Thymus (tissue), 14 donors: ENCODE data around the gene CAVIN4. TPM values are rescaled to one million over a fixed set of nuclear protein-coding genes. Genes with fewer than 3 reads are reported as not detected.

ENCODE experiments used
- DNase-seq, 9 donors: peaks; one replicate each; pipeline ENCODE4 v3.0.0-alpha.2; 2013; ENCODE audit warnings: low spot score in 9 of 9, low read depth in 6 of 9, missing footprints in 1 of 9
- H3K27ac ChIP-seq, 2 donors: one replicate each; pipeline ENCODE4 v1.5.1; 2013; ENCODE audit warnings: control low read depth in 1 of 2, low read depth in 1 of 2, low read length in 1 of 2, mild to moderate bottlenecking in 1 of 2, moderate library complexity in 1 of 2
- H3K27me3 ChIP-seq, 2 donors: one replicate each; pipeline ENCODE4 v1.5.1; 2013; ENCODE audit warnings: low read length in 1 of 2; ENCODE audit not compliant: control insufficient read depth in 2 of 2, insufficient read depth in 1 of 2
- H3K36me3 ChIP-seq, 2 donors: one replicate each; pipeline ENCODE4 v1.5.1; 2013; ENCODE audit warnings: low read length in 1 of 2, mild to moderate bottlenecking in 1 of 2, moderate library complexity in 1 of 2; ENCODE audit not compliant: control insufficient read depth in 2 of 2, insufficient read depth in 2 of 2
- H3K4me1 ChIP-seq, 2 donors: one replicate each; pipeline ENCODE4 v1.5.1; 2013; ENCODE audit warnings: low read length in 2 of 2; ENCODE audit not compliant: control insufficient read depth in 2 of 2, insufficient read depth in 2 of 2
- H3K4me3 ChIP-seq, 2 donors: one replicate each; pipeline ENCODE4 v1.5.1; 2013; ENCODE audit warnings: low read length in 2 of 2, control low read depth in 1 of 2, mild to moderate bottlenecking in 1 of 2
- H3K9me3 ChIP-seq, 2 donors: one replicate each; pipeline ENCODE4 v1.5.1; 2013; ENCODE audit warnings: low read length in 1 of 2, mild to moderate bottlenecking in 1 of 2; ENCODE audit not compliant: control insufficient read depth in 2 of 2, insufficient read depth in 1 of 2
- WGBS: extraction: QIAGEN DNeasy Blood & Tissue Kit; methylation state at CpG from one replicate; pipeline ENCODE4 v1.1.7; 2013; 5-methylcytosine and 5-hydroxymethylcytosine counted together
- long read RNA-seq, 10 donors: transcript quantifications; one replicate each; lab custom pipeline, GENCODE V29; 2026
- polyA plus RNA-seq: library from polyadenylated mRNA; stranded (reverse); fragments of 200-250 nt; gene quantifications from one replicate; pipeline ENCODE4 v1.2.3, GENCODE V29; 2013
- total RNA-seq: library from RNA; stranded (reverse); fragments of 120-200 nt; gene quantifications from one replicate; pipeline ENCODE4 v1.2.4, GENCODE V29; 2013
- donor health status: healthy.

CAVIN4 gene
- total RNA-seq (0.38 TPM), polyA plus RNA-seq (0.23 TPM)
- long read RNA-seq, donor 1, result 0 reads
- long read RNA-seq, donor 2, result 0 reads
- long read RNA-seq, donor 3, result 0 reads
- long read RNA-seq, donor 4, result 0 reads
- long read RNA-seq, donor 5, partial matches to known transcripts, result 0 of 1 reads
- long read RNA-seq, donor 5, other reads (novel, unspliced or antisense), result 0 of 1 reads
- long read RNA-seq, donor 6, partial matches to known transcripts, result 0 of 1 reads
- long read RNA-seq, donor 6, other reads (novel, unspliced or antisense), result 0 of 1 reads
- long read RNA-seq, donor 7, partial matches to known transcripts, result 0 of 1 reads
- long read RNA-seq, donor 7, other reads (novel, unspliced or antisense), result 0 of 1 reads
- long read RNA-seq, donor 8, partial matches to known transcripts, result 0 of 1 reads
- long read RNA-seq, donor 8, other reads (novel, unspliced or antisense), result 0 of 1 reads
- long read RNA-seq, donor 9, result 0 reads
- long read RNA-seq, donor 10, result 0 reads

GRCh38 chr9:100577776-100578448, at the start of gene CAVIN4:
Gene CAVIN4, plus strand, starts transcription at chr9:100578079. Its CDS starts 65 bp downstream, at chr9:100578144.
- Histone ChIP-seq H3K4me1 (no peaks in the 10 kb centered on the region), H3K4me3 (no peak within 1 kb of the TSS), H3K36me3 (no peaks in the 10 kb centered on the region), H3K27me3 (no peaks in the 10 kb centered on the region), H3K27ac (no peak within 1 kb of the TSS), H3K9me3 (no peaks in the 10 kb centered on the region)
- 97% methylated on average over 10 of the region's 10 CpGs for WGBS
- no peak for DNase-seq

- 93% methylated on average over 4 of the region's 4 CpGs for WGBS
- DNase-seq, result no peak
- H3K9me3 ChIP-seq, result no peaks in the 10 kb centered on the region
- no peaks in the 10 kb centered on the region for H3K4me1 ChIP-seq
- H3K27ac ChIP-seq, result no peak overlapping the region
- H3K4me3 ChIP-seq, result no peak overlapping the region
- H3K27me3 ChIP-seq, result no peaks in the 10 kb centered on the region
- H3K36me3 ChIP-seq, result no peaks in the 10 kb centered on the region
Observed at GRCh38 chr9:100534401-100534800, 43.5 kb upstream of the CAVIN4 start.

GRCh38 chr9:100540327-100540726, 37.6 kb upstream of the CAVIN4 start:
- H3K4me3 ChIP-seq, result no peak overlapping the region
- H3K4me1 ChIP-seq, result no peaks in the 10 kb centered on the region
- no peaks in the 10 kb centered on the region for H3K27me3 ChIP-seq
- DNase-seq, result no peak
- no peak overlapping the region for H3K27ac ChIP-seq
- peaks cover 0 to 6% of the 10 kb centered on the region in 2 donors for H3K9me3 ChIP-seq
- no peaks in the 10 kb centered on the region for H3K36me3 ChIP-seq
- WGBS, result 97% methylated on average over 12 of the region's 12 CpGs

- H3K4me1 ChIP-seq, result no peaks in the 10 kb centered on the region
- no peaks in the 10 kb centered on the region for H3K36me3 ChIP-seq
- H3K4me3 ChIP-seq, result no peak overlapping the region
- H3K27ac ChIP-seq, result no peak overlapping the region
- no peaks in the 10 kb centered on the region for H3K27me3 ChIP-seq
- WGBS, result 87% methylated on average over 5 of the region's 5 CpGs
- peaks cover 0 to 7% of the 10 kb centered on the region in 2 donors for H3K9me3 ChIP-seq
- DNase-seq, result no peak
Observed at GRCh38 chr9:100549048-100549447, 28.8 kb upstream of the CAVIN4 start.

GRCh38 chr9:100554935-100555401, 22.9 kb upstream of the CAVIN4 start:
- Histone ChIP-seq H3K4me3 (no peak overlapping the region), H3K36me3 (no peaks in the 10 kb centered on the region), H3K27me3 (no peaks in the 10 kb centered on the region), H3K27ac (no peak overlapping the region), H3K4me1 (no peaks in the 10 kb centered on the region), H3K9me3 (no peaks in the 10 kb centered on the region)
- 58% methylated on average over 2 of the region's 2 CpGs for WGBS
- DNase-seq, result peak in 2 of 9 donors; percentile 2 to 15

- WGBS, result 97% methylated on average over 1 of the region's 1 CpG
- DNase-seq, result no peak
Observed at GRCh38 chr9:100555471-100555870, 22.4 kb upstream of the CAVIN4 start.

GRCh38 chr9:100557053-100557452, 20.8 kb upstream of the CAVIN4 start:
- Histone ChIP-seq H3K36me3 (no peaks in the 10 kb centered on the region), H3K4me1 (no peaks in the 10 kb centered on the region), H3K9me3 (no peaks in the 10 kb centered on the region), H3K27me3 (no peaks in the 10 kb centered on the region), H3K4me3 (no peak overlapping the region), H3K27ac (no peak overlapping the region)
- 97% methylated on average over 3 of the region's 3 CpGs for WGBS
- DNase-seq, result no peak

More at GRCh38 chr9:100555471-100555870, 22.4 kb upstream of the CAVIN4 start:
- Histone ChIP-seq H3K4me3 (no peak overlapping the region), H3K27ac (no peak overlapping the region), H3K9me3 (no peaks in the 10 kb centered on the region), H3K4me1 (no peaks in the 10 kb centered on the region), H3K36me3 (no peaks in the 10 kb centered on the region), H3K27me3 (no peaks in the 10 kb centered on the region)

GRCh38 chr9:100561256-100561655, 16.6 kb upstream of the CAVIN4 start:
- Histone ChIP-seq H3K9me3 (no peaks in the 10 kb centered on the region), H3K4me1 (no peaks in the 10 kb centered on the region), H3K27me3 (no peaks in the 10 kb centered on the region), H3K36me3 (no peaks in the 10 kb centered on the region), H3K27ac (no peak overlapping the region), H3K4me3 (no peak overlapping the region)
- 70% methylated on average over 3 of the region's 3 CpGs for WGBS
- DNase-seq, result no peak

GRCh38 chr9:100567856-100568255, 10.0 kb upstream of the CAVIN4 start:
- DNase-seq, result no peak
- Histone ChIP-seq H3K9me3 (no peaks in the 10 kb centered on the region), H3K36me3 (no peaks in the 10 kb centered on the region), H3K4me3 (no peak overlapping the region), H3K27me3 (no peaks in the 10 kb centered on the region), H3K27ac (no peak overlapping the region), H3K4me1 (no peaks in the 10 kb centered on the region)
- WGBS, result 93% methylated on average over 3 of the region's 3 CpGs
